ENCODE results near the gene COL4A2.
A peak's percentile ranks its signal among the peaks of the same experiment; 100 is the strongest.

The COL4A2 gene

DNA sequence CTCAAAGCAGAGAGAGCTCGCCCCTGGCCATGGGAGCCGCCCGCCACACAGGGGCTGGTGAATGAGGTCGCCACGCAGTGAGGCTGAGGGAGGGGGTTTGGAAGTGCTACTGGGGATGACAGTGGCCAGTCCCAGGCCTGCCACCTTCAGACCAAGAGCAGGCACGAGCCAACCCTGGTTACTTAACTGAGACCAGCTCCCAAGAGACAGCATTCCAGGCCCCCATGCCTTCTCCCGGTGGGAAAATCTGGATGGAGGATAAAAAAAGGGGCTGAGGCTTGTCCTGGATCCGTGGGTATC is 211.1 kb downstream of the COL4A2 start:
- ChIA-PET POLR2A (ENCODE audit: low non-redundant PET) (interaction anchor here (1.1 kb wide), 1 partner anchor 43 kb away, joined by 3 read pairs; the partner anchor contains the start of gene RAB20), CTCF (no interaction called here)
- DNase-seq (ENCODE audit: low spot score): no peak
- TF ChIP-seq, protein P1, sequence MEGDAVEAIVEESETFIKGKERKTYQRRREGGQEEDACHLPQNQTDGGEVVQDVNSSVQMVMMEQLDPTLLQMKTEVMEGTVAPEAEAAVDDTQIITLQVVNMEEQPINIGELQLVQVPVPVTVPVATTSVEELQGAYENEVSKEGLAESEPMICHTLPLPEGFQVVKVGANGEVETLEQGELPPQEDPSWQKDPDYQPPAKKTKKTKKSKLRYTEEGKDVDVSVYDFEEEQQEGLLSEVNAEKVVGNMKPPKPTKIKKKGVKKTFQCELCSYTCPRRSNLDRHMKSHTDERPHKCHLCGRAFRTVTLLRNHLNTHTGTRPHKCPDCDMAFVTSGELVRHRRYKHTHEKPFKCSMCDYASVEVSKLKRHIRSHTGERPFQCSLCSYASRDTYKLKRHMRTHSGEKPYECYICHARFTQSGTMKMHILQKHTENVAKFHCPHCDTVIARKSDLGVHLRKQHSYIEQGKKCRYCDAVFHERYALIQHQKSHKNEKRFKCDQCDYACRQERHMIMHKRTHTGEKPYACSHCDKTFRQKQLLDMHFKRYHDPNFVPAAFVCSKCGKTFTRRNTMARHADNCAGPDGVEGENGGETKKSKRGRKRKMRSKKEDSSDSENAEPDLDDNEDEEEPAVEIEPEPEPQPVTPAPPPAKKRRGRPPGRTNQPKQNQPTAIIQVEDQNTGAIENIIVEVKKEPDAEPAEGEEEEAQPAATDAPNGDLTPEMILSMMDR (conservative IDR thresholded peaks at IDR 0.05; ENCODE audit: low read depth): no peak
- no peak overlapping the region for H3K27ac ChIP-seq

DNA sequence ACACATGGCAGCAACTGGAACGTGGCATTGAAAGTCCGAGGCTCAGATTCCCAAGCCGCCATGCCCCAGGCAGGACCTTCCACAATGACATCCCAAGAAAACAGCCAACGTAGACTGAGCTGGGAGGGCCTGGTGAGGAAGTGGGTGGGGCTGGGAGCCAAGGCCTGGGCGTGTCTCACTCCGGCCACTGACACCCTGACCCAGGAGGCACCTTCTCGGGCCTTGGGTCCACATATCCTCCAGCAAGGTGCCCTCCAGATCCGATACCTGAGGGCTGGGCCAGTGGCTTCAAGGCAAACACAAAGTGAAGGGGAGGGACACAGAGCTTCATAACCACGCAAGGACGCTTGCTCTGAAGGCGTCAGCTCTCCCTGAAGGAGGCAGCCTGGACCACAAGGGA is 211.5 kb downstream of the COL4A2 start:
- ChIA-PET CTCF (no interaction called here), POLR2A (ENCODE audit: low non-redundant PET) (interaction anchor here (1.1 kb wide), 1 partner anchor 43 kb away, joined by 3 read pairs; the partner anchor contains the start of gene RAB20)
- no peak for DNase-seq (ENCODE audit: low spot score)
- H3K27ac ChIP-seq: no peak overlapping the region
- TF ChIP-seq, protein P1 (conservative IDR thresholded peaks at IDR 0.05; ENCODE audit: low read depth): no peak

DNA sequence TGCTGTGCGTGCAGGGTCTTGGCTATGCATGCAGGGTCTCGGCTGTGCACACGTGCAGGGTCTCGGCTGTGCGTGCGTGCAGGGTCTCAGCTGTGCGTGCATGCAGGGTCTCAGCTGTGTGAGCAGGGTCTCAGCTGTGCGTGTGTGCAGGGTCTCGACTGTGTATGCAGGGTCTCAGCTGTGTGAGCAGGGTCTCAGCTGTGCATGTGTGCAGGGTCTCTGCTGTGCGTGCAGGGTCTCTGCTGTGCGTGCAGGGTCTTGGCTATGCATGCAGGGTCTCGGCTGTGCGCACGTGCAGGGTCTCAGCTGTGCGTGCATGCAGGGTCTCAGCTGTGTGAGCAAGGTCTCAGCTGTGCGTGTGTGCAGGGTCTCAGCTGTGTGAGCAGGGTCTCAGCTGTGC is 212.0 kb downstream of the COL4A2 start:
- ChIA-PET CTCF (no interaction called here), POLR2A (ENCODE audit: low non-redundant PET) (no interaction called here)
- no peak overlapping the region for H3K27ac ChIP-seq
- TF ChIP-seq, protein P1 (conservative IDR thresholded peaks at IDR 0.05; ENCODE audit: low read depth): no peak
- DNase-seq (ENCODE audit: low spot score): no peak

DNA sequence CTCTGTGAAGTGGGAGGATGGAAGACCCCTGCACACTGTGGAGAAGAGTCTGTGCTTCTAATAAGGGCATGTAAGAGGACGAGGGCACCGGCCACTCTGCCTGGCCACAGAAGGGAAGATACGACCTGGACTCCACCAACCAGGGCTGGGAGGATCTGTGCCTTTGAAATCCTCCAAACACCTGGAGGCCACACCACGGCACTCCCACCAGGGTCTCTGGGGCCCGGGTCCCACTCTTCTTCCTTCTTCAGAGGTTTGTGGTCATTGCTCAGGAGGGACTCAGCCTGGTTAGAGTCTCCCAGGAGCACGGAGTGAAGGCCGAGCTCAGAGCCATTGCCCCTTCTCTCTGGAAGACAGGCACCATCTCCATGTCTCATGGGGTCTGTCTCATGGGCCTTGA is 212.4 kb downstream of the COL4A2 start:
- CTCF ChIA-PET: no interaction called here
- POLR2A ChIA-PET (ENCODE audit: low non-redundant PET): no interaction called here
- no peak overlapping the region for H3K27ac ChIP-seq
- DNase-seq (ENCODE audit: low spot score): no peak
- TF ChIP-seq, protein P1 (conservative IDR thresholded peaks at IDR 0.05; ENCODE audit: low read depth): no peak

DNA sequence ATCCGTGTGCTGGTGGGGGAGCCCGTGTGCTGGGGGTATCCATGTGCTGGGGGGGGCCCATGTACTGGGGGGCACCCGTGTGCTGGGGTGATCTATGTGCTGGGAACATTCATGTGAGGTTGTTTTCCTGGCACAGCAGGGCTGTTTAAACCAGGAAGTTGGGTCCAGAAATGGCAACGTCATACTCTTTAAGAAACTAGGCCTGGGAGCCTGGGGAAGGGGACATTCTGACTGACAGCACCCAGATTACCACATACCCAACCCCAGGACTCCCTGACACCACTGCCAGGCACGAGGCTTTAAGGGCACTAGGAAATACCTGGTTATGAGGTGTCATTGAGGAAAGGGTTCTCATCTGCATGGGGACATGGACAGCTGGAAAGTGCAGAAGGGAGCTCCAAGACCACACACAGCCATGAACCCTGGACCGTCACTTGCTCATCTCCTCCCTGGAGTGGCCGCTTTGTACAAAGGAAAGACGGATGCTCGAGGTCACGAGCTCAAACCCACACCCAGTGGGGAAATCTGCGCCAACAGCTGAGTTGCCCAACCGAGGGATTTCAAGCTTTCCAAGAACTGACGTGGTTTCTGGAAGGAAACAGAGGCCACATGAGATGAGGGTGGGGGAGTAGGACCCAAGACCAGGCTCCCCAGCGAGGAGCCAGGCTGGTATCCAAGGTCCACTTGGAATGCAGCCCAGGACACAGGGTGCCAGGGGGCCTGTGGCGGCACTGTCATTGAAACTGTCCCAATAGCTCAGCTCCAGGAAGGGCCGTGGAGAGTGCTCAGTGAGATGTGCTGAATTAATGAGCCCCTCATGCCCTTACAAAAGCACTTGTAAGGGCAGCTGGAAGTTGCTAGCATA is 213.6 kb downstream of the COL4A2 start:
- POLR2A ChIA-PET (ENCODE audit: low non-redundant PET): no interaction called here
- TF ChIP-seq, protein P1 (conservative IDR thresholded peaks at IDR 0.05; ENCODE audit: low read depth): no peak
- DNase-seq (ENCODE audit: low spot score): no peak
- H3K27ac ChIP-seq: 0 out of 2 replicates have a peak overlapping the region, but pooled peaks have one; percentile 8
- CTCF ChIA-PET: interaction anchor here (0.6 kb wide), 2 partner anchors 37 to 46 kb away, joined by 3 to 4 read pairs; no protein-coding TSS in a partner anchor

DNA sequence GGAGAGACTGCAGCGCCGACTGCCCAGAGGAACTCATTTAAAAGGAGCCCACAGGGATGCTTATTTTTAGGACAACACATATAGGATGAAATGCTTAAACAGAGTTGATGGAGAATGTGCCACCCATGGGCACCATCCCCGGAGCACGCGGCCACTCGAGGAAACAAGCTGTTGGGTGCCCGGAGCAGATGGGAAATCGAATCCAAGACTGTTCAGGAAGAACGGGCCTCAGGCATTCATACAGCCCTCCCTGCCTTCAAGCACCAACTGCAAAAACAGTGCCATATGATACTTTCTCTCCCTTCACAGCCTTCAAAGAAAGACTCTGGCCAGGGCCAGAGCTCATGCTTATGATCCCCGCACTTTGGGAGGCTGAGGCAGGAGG is 214.2 kb downstream of the COL4A2 start:
- POLR2A ChIA-PET (ENCODE audit: low non-redundant PET): no interaction called here
- CTCF ChIA-PET: interaction anchor here (0.6 kb wide), 2 partner anchors 37 to 45 kb away, joined by 3 to 4 read pairs; no protein-coding TSS in a partner anchor
- H3K27ac ChIP-seq: 0 out of 2 replicates have a peak overlapping the region, but pooled peaks have one; percentile 8
- no peak for DNase-seq (ENCODE audit: low spot score)
- TF ChIP-seq, protein P1 (conservative IDR thresholded peaks at IDR 0.05; ENCODE audit: low read depth): no peak

Measured in RWPE1 (cell line).